H1 (cell line): Measurements from ENCODE around the gene COQ9. TPM values are rescaled to one million over a fixed set of nuclear protein-coding genes. Genes with fewer than 3 reads are reported as not detected.

ENCODE experiments used
- CTCF ChIA-PET: fragments of 300-600 bp; sonication (Branson Sonifier 250); formaldehyde crosslinking; loops from one replicate; lab custom pipeline; 2021; ENCODE audit not compliant: partially characterized antibody; lab: Charles Lee
- POLR2A ChIA-PET: fragments of 300-600 bp; sonication (Branson Sonifier 250); formaldehyde crosslinking; loops from one replicate; lab custom pipeline; 2021; ENCODE audit warnings: inconsistent platforms; ENCODE audit not compliant: partially characterized antibody; lab: Charles Lee
- DNase-seq, 2 experiments: peaks; one replicate each; pipeline versions ENCODE4 v3.0.0 to v3.0.0-alpha.2; 2010 to 2022; ENCODE audit warnings: low spot score in 2 of 2, low read depth in 1 of 2, mixed read lengths in 1 of 2
- FAIRE-seq: peaks from 2 replicates; lab custom pipeline; 2011; peaks lifted over from hg19 to GRCh38; lab: Jason Lieb, UNC
- H2AFZ ChIP-seq: 2 replicates; pipeline ENCODE4 v1.8.1; 2012; ENCODE audit warnings: low read length, inconsistent platforms
- H2AK5ac ChIP-seq: 2 replicates; pipeline ENCODE4 v1.6.1; 2013; ENCODE audit warnings: low read depth, low read length
- H2BK120ac ChIP-seq: replicated peaks from 2 replicates; pipeline ENCODE3; 2013; ENCODE audit warnings: low read depth, low read length, inconsistent platforms
- H2BK12ac ChIP-seq: 2 replicates; pipeline ENCODE4 v1.6.1; 2013; ENCODE audit warnings: low read depth, low read length
- H2BK15ac ChIP-seq: 2 replicates; pipeline ENCODE4 v1.6.1; 2013; ENCODE audit warnings: low read length
- H2BK20ac ChIP-seq: 2 replicates; pipeline ENCODE4 v1.6.1; 2013; ENCODE audit warnings: low read length
- H2BK5ac ChIP-seq: 2 replicates; pipeline ENCODE4 v1.6.1; 2013; ENCODE audit warnings: low read depth, low read length
- H3K14ac ChIP-seq: 2 replicates; pipeline ENCODE4 v1.6.1; 2013; ENCODE audit warnings: inconsistent platforms; ENCODE audit not compliant: insufficient read length
- H3K18ac ChIP-seq: 2 replicates; pipeline ENCODE4 v1.6.1; 2013; ENCODE audit warnings: low read length; ENCODE audit errors: extremely low read depth
- H3K23ac ChIP-seq: 2 replicates; pipeline ENCODE4 v1.6.1; 2013; ENCODE audit warnings: inconsistent platforms; ENCODE audit not compliant: insufficient read length
- H3K23me2 ChIP-seq: 2 replicates; pipeline ENCODE4 v1.6.1; 2013; ENCODE audit warnings: low read depth, low read length
- H3K27ac ChIP-seq: 2 replicates; pipeline ENCODE4 v1.6.1; 2011; ENCODE audit warnings: low read depth, low read length, inconsistent platforms
- H3K27me3 ChIP-seq, 4 experiments: replicated peaks in 1 of 4; 1 replicate in 1 of 4; 2 replicates in 3 of 4; pipeline versions ENCODE4 v1.6.1 to v1.8.1; 2011 to 2013; ENCODE audit warnings: low read length in 3 of 4, mild to moderate bottlenecking in 3 of 4, inconsistent platforms in 2 of 4, mixed read lengths in 2 of 4, moderate library complexity in 1 of 4; ENCODE audit not compliant: control insufficient read depth in 3 of 4, insufficient read depth in 3 of 4; ENCODE audit errors: extremely low read depth in 1 of 4
- H3K36me3 ChIP-seq, 4 experiments: 2 replicates each; pipeline versions ENCODE4 v1.6.1 to v1.8.1; 2011 to 2013; ENCODE audit warnings: mild to moderate bottlenecking in 4 of 4, low read length in 3 of 4, moderate library complexity in 2 of 4, control low read depth in 1 of 4, inconsistent platforms in 1 of 4; ENCODE audit not compliant: insufficient read depth in 4 of 4, control insufficient read depth in 2 of 4
- H3K4ac ChIP-seq: replicated peaks from 2 replicates; pipeline ENCODE3; 2013; ENCODE audit warnings: low read length, low read depth, mixed read lengths, inconsistent platforms; ENCODE audit not compliant: insufficient read length
- H3K4me1 ChIP-seq, 4 experiments: replicated peaks in 1 of 4; 1 replicate in 1 of 4; 2 replicates in 3 of 4; pipeline versions ENCODE4 v1.6.1 to v1.8.1; 2011 to 2013; ENCODE audit warnings: low read length in 3 of 4, inconsistent platforms in 2 of 4, mixed read lengths in 1 of 4; ENCODE audit not compliant: insufficient read depth in 4 of 4, control insufficient read depth in 3 of 4
- H3K4me2 ChIP-seq, 2 experiments: 2 replicates each; pipeline versions ENCODE4 v1.6.1 to v1.8.1; 2011 to 2013; ENCODE audit warnings: low read depth in 2 of 2, low read length in 2 of 2, control low read depth in 1 of 2, inconsistent platforms in 1 of 2, mild to moderate bottlenecking in 1 of 2; ENCODE audit not compliant: insufficient read depth in 1 of 2
- H3K4me3 ChIP-seq, 4 experiments: fragments of 200-600, 300-600 bp in 1 of 4; sonication (generic), shearing (Covaris generic), sonication (Bioruptor Twin) in 1 of 4; 2 replicates each; pipeline versions ENCODE4 v1.5.1 to v1.8.1; 2011 to 2016; ENCODE audit warnings: low read length in 4 of 4, low read depth in 3 of 4, control low read depth in 2 of 4, inconsistent platforms in 2 of 4, mild to moderate bottlenecking in 2 of 4, mixed read lengths in 1 of 4, moderate library complexity in 1 of 4; ENCODE audit not compliant: insufficient read depth in 2 of 4; ENCODE audit errors: extremely low read depth in 1 of 4
- H3K56ac ChIP-seq: replicated peaks from 2 replicates; pipeline ENCODE3; 2013; ENCODE audit warnings: low read depth, mild to moderate bottlenecking, mixed read lengths, low read length, inconsistent platforms; ENCODE audit not compliant: insufficient read length
- H3K79me1 ChIP-seq: 2 replicates; pipeline ENCODE4 v1.6.1; 2013; ENCODE audit warnings: low read depth, low read length, control low read depth
- H3K79me2 ChIP-seq, 2 experiments: 2 replicates each; pipeline versions ENCODE4 v1.6.1 to v1.8.1; 2012 to 2013; ENCODE audit warnings: low read length in 2 of 2, mild to moderate bottlenecking in 2 of 2, inconsistent platforms in 1 of 2; ENCODE audit not compliant: insufficient read depth in 2 of 2, control insufficient read depth in 1 of 2
- H3K9ac ChIP-seq, 4 experiments: replicated peaks in 1 of 4; 1 replicate in 1 of 4; 2 replicates in 3 of 4; pipeline versions ENCODE4 v1.6.1 to v1.8.1; 2011 to 2013; ENCODE audit warnings: low read depth in 3 of 4, low read length in 3 of 4, control low read depth in 2 of 4, mild to moderate bottlenecking in 2 of 4, moderate library complexity in 2 of 4, inconsistent platforms in 1 of 4; ENCODE audit errors: extremely low read depth in 1 of 4
- H3K9me3 ChIP-seq, 2 experiments: 2 replicates each; pipeline versions ENCODE4 v1.6.1 to v1.8.1; 2012 to 2013; ENCODE audit warnings: mild to moderate bottlenecking in 2 of 2, moderate library complexity in 2 of 2, control low read depth in 1 of 2, inconsistent platforms in 1 of 2, low read depth in 1 of 2, low read length in 1 of 2, mixed read lengths in 1 of 2; ENCODE audit not compliant: insufficient read depth in 2 of 2
- H4K20me1 ChIP-seq, 2 experiments: replicated peaks in 1 of 2; 2 replicates each; pipeline versions ENCODE3 to v1.8.1; 2011 to 2013; ENCODE audit warnings: inconsistent platforms in 2 of 2, low read length in 2 of 2, mild to moderate bottlenecking in 1 of 2; ENCODE audit not compliant: insufficient read depth in 2 of 2, control insufficient read depth in 1 of 2
- H4K5ac ChIP-seq: 2 replicates; pipeline ENCODE4 v1.6.1; 2013; ENCODE audit warnings: low read length, low read depth, mixed read lengths, inconsistent platforms; ENCODE audit not compliant: insufficient read length
- H4K8ac ChIP-seq: 2 replicates; pipeline ENCODE4 v1.8.0; 2013; ENCODE audit warnings: mild to moderate bottlenecking, moderate library complexity, low read length, inconsistent platforms; ENCODE audit not compliant: insufficient read depth; ENCODE audit errors: extremely low read depth
- H4K91ac ChIP-seq: replicated peaks from 2 replicates; pipeline ENCODE3; 2013; ENCODE audit warnings: low read length, mixed read lengths, inconsistent platforms; ENCODE audit not compliant: insufficient read length
- CBX5 ChIP-seq: fragments of 300-800, 300-1000 bp; sonication (generic); IDR thresholded peaks from 2 replicates; pipeline ENCODE4 v1.7.1; 2016; ENCODE audit warnings: antibody characterized with exemption, low read length, low read depth
- CBX8 ChIP-seq: fragments of 300-800, 300-1000 bp; sonication (generic); IDR thresholded peaks from 2 replicates; pipeline ENCODE4 v1.7.1; 2016; ENCODE audit warnings: low read depth, low read length, borderline replicate concordance
- CTBP2 ChIP-seq: IDR thresholded peaks from 2 replicates; pipeline ENCODE4 v1.7.0; 2011; ENCODE audit warnings: borderline replicate concordance, mild to moderate bottlenecking, moderate library complexity, mixed read lengths, low read length; ENCODE audit not compliant: insufficient read depth, insufficient read length
- CTCF ChIP-seq, 3 experiments: IDR thresholded peaks; 1 replicate in 2 of 3; 2 replicates in 1 of 3; pipeline versions ENCODE4 v1.5.1 to v1.6.1; 2011; ENCODE audit warnings: low read length in 3 of 3, mild to moderate bottlenecking in 3 of 3, inconsistent platforms in 2 of 3, low read depth in 1 of 3, moderate library complexity in 1 of 3; ENCODE audit not compliant: insufficient read depth in 1 of 3; ENCODE audit errors: control extremely low read depth in 1 of 3
- GTF2F1 ChIP-seq: IDR thresholded peaks from 2 replicates; pipeline ENCODE4 v1.6.1; 2012; ENCODE audit warnings: low read depth, low read length, improper control_type of control experiment, borderline replicate concordance
- NANOG ChIP-seq: IDR thresholded peaks from 2 replicates; pipeline ENCODE4 v1.6.1; 2011; ENCODE audit warnings: low read length, low read depth, mild to moderate bottlenecking, inconsistent platforms; ENCODE audit not compliant: insufficient read depth, poor library complexity, severe bottlenecking
- SIX5 ChIP-seq: IDR thresholded peaks from 2 replicates; pipeline ENCODE4 v1.6.1; 2011; ENCODE audit warnings: mild to moderate bottlenecking, low read depth, low read length
- SRF ChIP-seq: IDR thresholded peaks from 2 replicates; pipeline ENCODE4 v1.6.1; 2011; ENCODE audit warnings: mild to moderate bottlenecking, low read depth, low read length, moderate library complexity
- TAF1 ChIP-seq: IDR thresholded peaks from 2 replicates; pipeline ENCODE4 v1.6.1; 2011; ENCODE audit warnings: mild to moderate bottlenecking, low read depth, low read length
- WGBS, 2 experiments: shearing (Covaris generic) in 1 of 2; methylation state at CpG; one replicate each; pipeline versions ENCODE4 v1.1.6 to v1.1.7; 2013 to 2015; ENCODE audit warnings: low lambda C conversion rate in 2 of 2, mixed read lengths in 2 of 2, inconsistent platforms in 1 of 2, low coverage in 1 of 2, missing lambda C conversion rate in 1 of 2; ENCODE audit not compliant: insufficient replicate concordance in 2 of 2, insufficient coverage in 1 of 2, insufficient read length in 1 of 2; ENCODE audit errors: extremely low coverage in 1 of 2, missing lambda C conversion rate in 1 of 2; 5-methylcytosine and 5-hydroxymethylcytosine counted together
- polyA plus RNA-seq, 7 experiments: library from polyadenylated mRNA; depleted of rRNA in 3 of 7; stranded (reverse) in 5 of 7; unstranded in 2 of 7; fragments of >200 nt in 5 of 7; fragments of 200-250 nt in 2 of 7; gene quantifications; 1 replicate in 5 of 7; 2 replicates in 1 of 7; 4 replicates in 1 of 7; pipeline versions ENCODE4 v1.2.1 to v1.2.3, GENCODE V29; 2011 to 2013; ENCODE audit warnings: missing spikeins in 2 of 7, mixed read lengths in 2 of 7
- total RNA-seq: library from RNA; stranded (reverse); fragmentation: NEBNext Ultra II Directional; extraction: Animal tissue kit (Norgen Biotek cat#: 25700); gene quantifications from 2 replicates; pipeline ENCODE4 v1.2.1, GENCODE V29; 2021
- TF ChIP-seq, protein P1 (sequence below): IDR thresholded peaks from 2 replicates; pipeline ENCODE4 v1.6.1; 2012; ENCODE audit warnings: inconsistent platforms

Gene COQ9
- total and polyA plus RNA-seq, 2 of the 8 experiments (the other 6 are each of a cell fraction or from before 2014, with no cell fraction given) = 33.3 to 60.3 TPM

GRCh38 chr16:57505169-57505568 is 57.9 kb downstream of the COQ9 start:
- no peak overlapping the region for H3K56ac ChIP-seq
- DNase-seq = no peak
- no peak overlapping the region for H3K23ac ChIP-seq
- H3K23me2 ChIP-seq = peaks cover 2% of the 10 kb centered on the region; the same call in 1 of the 2 replicates
- no peak overlapping the region for H3K14ac ChIP-seq
- no peak overlapping the region for H2AK5ac ChIP-seq
- H2BK120ac ChIP-seq = no peak overlapping the region
- ChIA-PET POLR2A (interaction anchor here (0.9 kb wide), 1 partner anchor 23 kb away, joined by 3 read pairs; no protein-coding TSS in a partner anchor), CTCF (interaction anchor here (0.6 to 8.8 kb wide), 4 partner anchors 10 to 71 kb away, joined by 3 to 89 read pairs (median 4); no protein-coding TSS in a partner anchor)
- no peak overlapping the region for H3K4me3 ChIP-seq
- H2BK5ac ChIP-seq = no peak overlapping the region
- no peaks in the 10 kb centered on the region for H3K79me2 ChIP-seq
- no peaks in the 10 kb centered on the region for H4K20me1 ChIP-seq
- no peak overlapping the region for H3K27ac ChIP-seq
- 83% methylated on average over 6 of the region's 6 CpGs; no CpG with 5 or more reads in 1 of the 2 experiments for WGBS, 2 experiments
- no peak overlapping the region for H3K4me2 ChIP-seq
- no peak overlapping the region for H2BK20ac ChIP-seq
- no peak overlapping the region for H4K8ac ChIP-seq
- no peak overlapping the region for H2BK15ac ChIP-seq
- no peak overlapping the region for H3K18ac ChIP-seq
- no peaks in the 10 kb centered on the region for H3K27me3 ChIP-seq
- H3K4ac ChIP-seq = no peak overlapping the region
- no peaks in the 10 kb centered on the region for H3K9me3 ChIP-seq
- H2AFZ ChIP-seq = no peak overlapping the region
- H3K9ac ChIP-seq = no peak overlapping the region
- H3K36me3 ChIP-seq = no peaks in the 10 kb centered on the region
- H3K79me1 ChIP-seq = no peaks in the 10 kb centered on the region; the same call in 1 of the 2 replicates
- peaks cover 0 to 17% (median 7%) of the 10 kb centered on the region in 4 experiments; a peak in 6 of 7 replicates for H3K4me1 ChIP-seq
- FAIRE-seq = no peak
- no peak overlapping the region for H4K5ac ChIP-seq
- H2BK12ac ChIP-seq = no peak overlapping the region
- H4K91ac ChIP-seq = no peak overlapping the region
- TF ChIP-seq CTBP2 (no peak), SRF (no peak), CTCF (IDR thresholded peaks at IDR 0.05; ENCODE audit: control extremely low read depth in 1 of 3, insufficient read depth in 1 of 3, low read depth in 1 of 3, low read length in 3 of 3) (no peak), SIX5 (no peak), GTF2F1 (no peak), CBX5 (no peak), NANOG (no peak), CBX8 (no peak), TAF1 (no peak)
- TF ChIP-seq, protein P1, sequence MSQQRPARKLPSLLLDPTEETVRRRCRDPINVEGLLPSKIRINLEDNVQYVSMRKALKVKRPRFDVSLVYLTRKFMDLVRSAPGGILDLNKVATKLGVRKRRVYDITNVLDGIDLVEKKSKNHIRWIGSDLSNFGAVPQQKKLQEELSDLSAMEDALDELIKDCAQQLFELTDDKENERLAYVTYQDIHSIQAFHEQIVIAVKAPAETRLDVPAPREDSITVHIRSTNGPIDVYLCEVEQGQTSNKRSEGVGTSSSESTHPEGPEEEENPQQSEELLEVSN = no peak
